HS-5 (cell line): ENCODE results near the gene PTGR1.

Source experiments
- DNase-seq: peaks from one replicate; pipeline ENCODE4 v3.0.0-alpha.2; 2012; ENCODE audit warnings: low read depth

PTGR1 gene

DNA sequence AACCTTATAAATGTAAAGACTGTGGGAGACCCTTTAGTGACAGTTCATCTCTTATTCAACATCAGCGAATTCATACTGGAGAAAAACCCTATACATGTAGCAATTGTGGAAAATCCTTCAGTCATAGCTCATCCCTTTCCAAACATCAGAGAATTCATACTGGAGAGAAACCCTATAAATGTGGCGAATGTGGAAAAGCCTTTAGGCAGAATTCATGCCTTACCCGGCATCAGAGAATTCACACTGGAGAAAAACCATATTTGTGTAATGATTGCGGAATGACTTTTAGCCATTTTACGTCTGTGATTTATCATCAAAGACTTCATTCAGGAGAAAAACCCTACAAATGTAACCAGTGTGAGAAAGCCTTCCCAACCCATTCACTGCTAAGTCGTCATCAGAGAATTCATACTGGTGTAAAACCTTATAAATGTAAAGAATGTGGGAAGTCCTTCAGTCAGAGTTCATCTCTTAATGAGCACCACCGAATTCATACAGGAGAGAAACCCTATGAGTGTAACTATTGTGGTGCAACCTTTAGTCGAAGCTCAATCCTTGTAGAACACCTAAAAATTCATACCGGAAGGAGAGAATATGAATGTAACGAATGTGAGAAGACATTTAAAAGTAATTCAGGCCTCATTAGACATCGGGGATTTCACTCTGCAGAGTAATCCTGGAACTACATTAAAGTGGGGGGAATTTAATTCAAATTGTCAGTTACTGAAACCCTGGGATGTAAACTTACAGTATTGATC is 56.8 kb downstream of the PTGR1 start:
- no peak for DNase-seq

DNA sequence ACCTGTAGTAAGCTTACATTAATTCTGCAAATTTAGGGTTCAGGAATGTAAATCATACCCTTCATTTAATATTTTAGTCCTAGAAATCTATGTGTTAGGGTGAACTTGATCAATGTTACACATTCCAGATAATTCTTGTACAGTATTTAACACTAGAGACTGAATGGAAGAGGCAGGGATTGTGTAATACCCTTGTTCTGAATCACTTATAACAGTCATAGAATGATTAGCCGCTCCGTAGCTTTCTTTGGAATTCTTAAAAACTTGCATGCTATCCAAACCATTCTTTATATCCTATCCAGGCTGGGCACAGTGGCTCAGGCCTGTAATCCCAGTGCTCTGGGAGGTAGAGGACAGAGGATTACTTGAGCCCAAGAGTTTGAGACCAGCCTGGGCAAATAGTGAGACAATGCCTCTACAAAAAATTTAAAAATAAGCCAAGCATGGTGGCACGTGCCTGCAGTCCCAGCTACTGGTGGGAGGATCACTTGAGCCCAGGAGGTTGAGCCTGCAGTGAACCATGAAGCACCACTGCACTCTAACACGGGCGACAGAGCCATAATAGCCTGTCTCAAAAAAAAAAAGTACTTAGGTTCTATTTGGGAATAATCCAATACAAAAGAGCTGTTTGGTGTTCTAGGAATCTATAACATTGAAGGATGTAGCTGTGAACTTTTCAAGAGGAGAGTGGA is 66.2 kb downstream of the PTGR1 start:
- no peak for DNase-seq

- no peak for DNase-seq
Observed at GRCh38 chr9:111531716-111532115, 67.7 kb downstream of the PTGR1 start.

GRCh38 chr9:111529787-111530186 is 69.7 kb downstream of the PTGR1 start:
- no peak for DNase-seq

GRCh38 chr9:111527347-111527746 is 72.1 kb downstream of the PTGR1 start:
- DNase-seq: no peak

GRCh38 chr9:111525056-111525977 is 74.1 kb downstream of the PTGR1 start, which contains the start of gene ZNF483:
TSS of gene ZNF483 (plus strand) at chr9:111525179. CDS start at chr9:111527396, 2,217 bp downstream.
- peak; percentile 19 for DNase-seq

DNA sequence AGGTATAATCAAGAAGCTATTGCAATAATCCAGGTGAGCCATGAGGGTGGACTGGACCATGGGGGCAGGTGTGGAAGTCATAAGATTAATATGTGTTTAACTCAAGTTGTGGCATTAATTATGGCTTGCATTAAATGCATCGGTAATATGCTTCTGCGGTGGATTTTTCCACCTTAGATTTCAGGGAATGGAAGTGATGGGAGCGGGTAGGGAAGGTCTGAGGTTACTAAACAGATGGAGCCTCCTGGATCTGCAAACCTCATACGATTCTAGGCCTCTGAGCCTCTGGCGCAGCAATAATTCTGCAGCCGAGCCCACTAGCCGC is 74.8 kb downstream of the PTGR1 start:
- no peak for DNase-seq

DNA sequence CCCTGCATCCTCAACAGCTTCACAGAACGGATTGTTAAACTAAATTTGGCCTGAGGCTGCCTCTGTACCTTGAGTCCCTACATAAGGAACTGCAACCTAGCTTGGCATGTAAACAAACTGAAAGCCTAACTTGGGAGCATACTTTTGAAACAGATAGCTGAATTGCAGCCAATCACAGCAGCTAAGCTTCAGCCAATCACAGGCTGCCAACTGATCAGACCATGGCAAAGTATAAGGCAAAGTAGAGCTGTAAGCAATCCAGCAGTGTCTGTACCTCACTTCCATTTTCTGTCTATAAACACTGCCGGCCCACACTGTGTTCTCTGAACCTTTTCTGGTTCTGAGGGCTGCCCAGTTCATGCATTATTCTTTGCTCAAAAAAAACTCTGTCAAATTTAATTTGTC is 83.4 kb downstream of the PTGR1 start:
- DNase-seq: no peak

- DNase-seq: no peak
Observed at GRCh38 chr9:111514967-111515366, 84.5 kb downstream of the PTGR1 start.
